ENCODE measurements around the gene PRDM16.
A peak's percentile ranks its signal among the peaks of the same experiment; 100 is the strongest.

Gene PRDM16

DNA sequence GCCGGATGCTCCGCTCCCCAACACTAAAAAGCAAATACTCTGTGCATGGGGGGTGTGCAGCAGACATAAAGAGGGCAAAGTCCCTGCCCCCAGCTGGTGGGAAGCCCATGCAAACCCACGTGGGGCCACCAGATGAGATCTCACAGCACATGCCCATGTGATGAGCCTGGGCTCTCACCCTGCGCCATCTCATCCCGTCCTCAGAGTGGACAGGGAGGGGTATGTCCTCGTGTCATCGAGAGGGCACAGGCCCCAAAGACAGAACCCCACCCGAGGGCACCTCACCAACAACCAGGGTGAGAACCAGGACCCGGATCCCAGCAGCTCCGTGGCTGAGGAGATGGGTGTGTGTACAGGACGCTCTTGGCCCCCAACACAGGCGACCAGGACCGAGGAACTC lies 360.3 kb downstream of the PRDM16 start:
- DNase-seq (ENCODE audit: low read depth, low spot score): no peak

DNA sequence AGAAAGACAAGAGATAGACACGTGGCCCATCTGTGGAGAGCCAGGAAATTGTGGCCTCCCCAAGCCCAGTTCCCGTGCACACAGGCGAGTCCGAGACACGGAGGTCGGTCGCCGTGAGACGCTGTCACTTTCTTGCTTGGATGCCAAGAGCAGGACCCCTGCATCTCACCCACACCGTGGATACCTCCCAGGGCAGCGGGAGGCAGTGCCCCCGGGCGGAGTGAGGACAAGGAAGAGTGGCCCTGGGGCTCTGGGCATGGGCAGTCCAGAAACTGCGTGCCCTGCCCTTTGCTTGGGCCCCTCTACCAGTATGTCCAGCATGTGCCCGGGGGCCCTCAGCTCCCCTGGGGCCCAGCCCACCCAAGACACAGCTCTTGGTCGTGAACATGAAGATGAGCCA lies 360.8 kb downstream of the PRDM16 start:
- no peak for DNase-seq (ENCODE audit: low read depth, low spot score)

DNA sequence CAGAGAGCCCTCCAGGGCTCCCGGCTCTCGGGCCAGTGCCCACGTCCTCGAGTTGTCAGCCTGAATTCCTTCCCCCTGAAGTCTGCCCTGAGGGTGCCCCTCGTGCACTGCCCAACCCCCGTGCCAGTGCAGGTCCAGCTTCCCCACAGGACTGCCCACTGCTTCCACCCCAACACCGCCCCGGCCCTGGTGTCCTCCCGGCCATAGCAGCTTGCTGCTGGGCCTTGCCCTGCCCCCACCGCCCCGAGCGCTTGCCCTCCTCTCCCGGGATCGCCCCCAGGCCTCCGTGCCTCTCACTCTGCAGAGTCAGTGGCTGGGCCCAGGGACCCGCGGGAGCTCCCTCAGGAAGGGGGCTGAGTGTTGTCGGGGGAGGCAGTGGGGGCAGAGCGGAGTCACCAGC lies 361.4 kb downstream of the PRDM16 start:
- DNase-seq (ENCODE audit: low read depth, low spot score): no peak

- DNase-seq (ENCODE audit: low read depth, low spot score): no peak
Observed at GRCh38 chr1:3430820-3431219, 361.8 kb downstream of the PRDM16 start.

- peak; percentile 38 for DNase-seq (ENCODE audit: low read depth, low spot score)
Observed at GRCh38 chr1:3431266-3431665, 362.3 kb downstream of the PRDM16 start.

DNA sequence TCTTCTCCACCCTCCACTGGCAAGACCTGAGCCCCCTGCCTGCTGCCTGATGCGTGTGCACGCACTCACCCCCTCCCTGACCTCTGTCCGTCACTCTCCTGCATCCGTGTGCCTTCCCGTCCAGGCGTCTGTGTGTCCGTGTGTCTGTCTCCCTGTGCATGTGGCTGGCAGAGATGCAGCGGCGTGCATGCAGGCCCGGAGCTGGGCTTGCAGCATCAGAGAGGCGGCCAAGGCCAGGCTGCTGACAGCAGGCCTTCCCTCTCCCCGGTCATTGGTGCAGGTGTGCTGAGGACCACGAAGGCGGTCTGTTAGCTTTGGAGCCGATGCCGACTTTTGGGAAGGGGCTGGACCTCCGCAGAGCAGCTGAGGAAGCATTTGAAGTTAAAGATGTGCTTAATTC lies 362.7 kb downstream of the PRDM16 start:
- DNase-seq (ENCODE audit: low read depth, low spot score): no peak

- DNase-seq (ENCODE audit: low read depth, low spot score): peak; percentile 29
Observed at GRCh38 chr1:3432306-3432705, 363.3 kb downstream of the PRDM16 start.

GRCh38 chr1:3433076-3433475 lies 364.1 kb downstream of the PRDM16 start:
- no peak for DNase-seq (ENCODE audit: low read depth, low spot score)

DNA sequence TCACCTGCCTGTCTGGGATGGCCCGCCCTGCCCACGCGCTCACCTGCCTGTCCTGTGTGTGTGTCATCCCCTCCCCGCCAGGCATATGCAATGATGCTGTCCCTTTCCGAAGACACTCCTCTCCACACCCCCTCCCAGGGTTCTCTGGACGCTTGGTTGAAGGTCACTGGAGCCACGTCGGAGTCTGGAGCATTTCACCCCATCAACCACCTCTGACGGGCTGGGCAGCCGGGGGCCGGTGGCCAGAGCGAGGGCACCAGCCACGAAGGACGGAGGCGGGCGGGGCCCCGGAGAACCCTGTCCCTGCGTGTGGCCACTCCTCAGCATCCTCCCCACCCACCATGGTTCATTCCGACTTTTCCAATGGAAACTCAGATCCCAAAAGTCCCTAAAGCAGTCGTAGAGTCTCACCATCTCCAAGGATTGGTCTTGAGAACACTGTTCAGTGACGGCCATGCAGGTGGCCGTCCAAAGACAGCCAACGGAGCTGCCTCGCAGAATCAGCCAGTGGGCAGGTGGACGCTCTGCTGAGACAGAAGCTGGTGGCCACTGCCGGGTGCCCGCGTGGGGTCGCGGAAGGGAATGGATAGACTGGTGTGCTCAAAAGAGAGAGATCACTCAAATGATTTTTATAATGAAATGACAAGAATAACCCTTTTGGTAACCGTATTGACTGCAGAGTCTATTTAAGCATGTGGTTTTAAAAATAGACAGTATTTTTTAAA lies 364.8 kb downstream of the PRDM16 start:
- DNase-seq (ENCODE audit: low read depth, low spot score): no peak

- no peak for DNase-seq (ENCODE audit: low read depth, low spot score)
Observed at GRCh38 chr1:3434406-3435110, 365.6 kb downstream of the PRDM16 start.

DNA sequence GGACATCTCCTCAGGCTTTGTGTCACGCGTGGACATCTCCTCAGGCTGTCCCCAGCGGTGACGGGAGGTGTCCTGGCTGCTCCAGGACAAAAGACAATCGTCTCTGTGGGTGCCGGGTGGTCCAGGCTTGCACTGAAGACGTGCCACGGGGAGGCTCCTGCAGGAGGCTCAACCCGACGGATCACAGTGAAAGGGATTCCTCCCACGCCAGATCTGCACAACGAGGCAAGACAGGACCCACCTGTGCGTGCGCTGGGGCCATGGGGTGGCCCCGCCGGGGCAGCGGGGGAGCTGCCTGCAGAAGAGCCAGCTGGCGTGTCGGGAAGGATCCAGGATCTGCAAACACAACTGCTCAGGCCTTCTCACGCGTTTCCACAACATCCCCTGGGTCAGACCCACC lies 366.7 kb downstream of the PRDM16 start:
- DNase-seq (ENCODE audit: low read depth, low spot score): no peak

GRCh38 chr1:3436451-3436850 lies 367.4 kb downstream of the PRDM16 start:
- DNase-seq (ENCODE audit: low read depth, low spot score): no peak

DNA sequence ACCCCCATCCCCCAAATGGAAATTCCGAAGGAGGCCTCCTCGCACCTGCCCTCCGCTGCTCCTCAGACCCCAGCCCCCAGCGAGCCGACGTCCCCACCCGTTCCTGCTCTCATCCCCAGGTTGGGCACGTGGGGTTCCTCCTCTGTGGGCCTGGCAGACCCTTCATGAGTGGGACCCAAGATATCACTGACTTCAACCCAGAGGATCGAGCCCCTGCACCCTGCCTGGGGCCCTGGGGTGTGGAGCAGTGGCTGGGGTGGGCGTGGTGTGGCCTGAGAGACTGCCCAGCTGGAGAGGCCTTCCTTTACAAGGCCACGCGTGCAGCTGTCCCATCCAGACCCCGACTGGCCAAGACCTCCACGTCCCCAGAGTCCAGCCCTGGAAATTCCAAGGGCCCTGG lies 367.9 kb downstream of the PRDM16 start:
- no peak for DNase-seq (ENCODE audit: low read depth, low spot score)

GRCh38 chr1:3438661-3439180 lies 369.7 kb downstream of the PRDM16 start:
- DNase-seq (ENCODE audit: low read depth, low spot score): no peak

DNA sequence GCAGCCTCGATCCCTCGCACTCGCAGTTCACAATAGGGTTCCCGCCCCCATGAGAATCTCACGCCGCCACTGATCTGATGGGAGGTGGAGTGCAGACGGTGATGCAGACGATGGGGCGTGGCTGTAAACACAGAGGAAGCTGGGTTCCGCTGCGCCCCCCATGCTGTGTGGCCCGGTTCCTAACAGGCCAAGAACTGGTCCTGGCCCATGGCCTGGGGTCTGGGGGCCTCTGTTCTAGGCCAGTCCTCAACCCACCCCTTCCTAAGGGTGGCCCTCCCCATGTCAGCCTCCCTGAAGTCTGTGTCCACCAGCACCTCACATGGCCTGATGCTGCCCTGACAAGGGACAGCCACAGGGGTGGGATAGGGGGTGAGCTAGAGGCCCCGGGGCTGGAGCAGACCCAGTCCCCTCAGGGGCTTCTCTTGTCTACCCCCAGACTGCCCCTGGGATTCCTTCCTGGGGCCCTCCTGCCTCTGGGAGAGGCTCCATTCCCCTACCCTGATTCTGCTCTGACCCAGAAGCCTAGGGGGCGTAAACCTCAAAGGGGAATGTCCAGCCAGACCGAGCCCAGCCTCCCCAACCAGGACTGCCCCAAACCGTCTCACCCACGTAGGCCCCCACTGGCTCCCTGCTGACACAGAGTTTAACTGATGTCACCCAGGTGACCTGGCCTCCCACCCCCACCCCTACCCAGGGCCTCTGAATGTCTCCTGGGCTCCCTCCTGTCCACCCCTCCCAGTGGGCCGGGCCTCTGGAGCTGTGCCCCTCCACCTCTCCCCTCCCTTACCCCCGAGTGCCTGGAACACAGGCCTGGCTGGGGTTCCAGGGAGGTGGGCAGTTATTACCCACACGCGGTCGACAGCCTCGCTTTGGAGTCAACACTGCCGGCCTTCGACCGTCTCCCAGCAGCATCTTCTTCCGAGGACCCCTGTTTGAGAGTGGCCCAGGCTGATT lies 370.6 kb downstream of the PRDM16 start:
- DNase-seq (ENCODE audit: low read depth, low spot score): no peak

DNA sequence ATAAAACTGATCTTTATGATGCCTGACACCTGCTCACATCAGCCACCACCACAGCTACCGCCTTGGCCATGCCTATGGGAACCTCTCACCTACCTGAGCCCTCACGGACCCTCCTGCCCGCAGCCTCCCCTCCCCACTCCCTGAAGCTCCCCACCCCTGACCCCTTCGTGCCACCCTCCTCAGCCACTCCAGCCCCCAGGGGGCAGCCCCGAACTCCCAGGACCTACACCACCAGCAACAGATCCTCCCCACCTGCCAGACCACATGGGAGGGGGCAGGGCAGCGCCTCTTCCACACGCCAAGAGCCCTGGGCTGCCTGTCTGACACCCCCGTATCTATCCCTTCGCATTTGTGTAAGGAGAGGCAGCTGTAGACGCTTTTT lies 371.3 kb downstream of the PRDM16 start:
- no peak for DNase-seq (ENCODE audit: low read depth, low spot score)

DNA sequence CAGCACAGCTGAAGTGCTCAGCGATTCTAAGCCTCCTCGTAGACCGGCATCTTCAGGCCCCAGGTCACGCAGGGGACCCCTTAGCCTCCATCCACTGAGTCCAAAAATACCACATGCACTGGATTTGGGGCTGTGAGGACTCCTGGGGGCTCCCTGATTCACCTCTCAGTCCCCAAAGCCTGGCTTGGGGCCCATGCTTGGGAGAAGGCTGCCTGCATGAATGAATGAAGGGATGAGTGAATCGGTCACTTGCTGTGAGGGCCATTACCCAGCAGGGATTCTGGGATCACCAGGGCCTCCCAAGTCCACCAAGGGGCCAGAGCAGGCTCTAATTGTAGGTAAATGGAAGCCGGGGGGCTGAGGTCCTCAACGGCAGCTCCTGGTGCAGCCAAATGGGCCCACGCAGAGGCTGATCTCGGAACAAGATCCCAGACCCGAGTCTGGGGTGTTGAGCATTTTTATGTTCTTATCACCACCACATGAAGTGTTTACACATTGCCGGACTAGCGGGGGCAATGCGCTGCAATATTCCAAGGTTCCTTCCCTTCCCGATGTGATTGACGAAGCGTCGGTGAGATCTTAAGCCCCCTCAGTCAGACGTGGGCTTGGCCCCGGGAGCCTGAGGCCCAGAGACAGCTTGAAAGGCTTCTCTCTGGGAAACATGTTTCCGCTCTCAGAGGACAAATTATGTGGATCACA lies 371.9 kb downstream of the PRDM16 start:
- DNase-seq (ENCODE audit: low read depth, low spot score): peak; percentile 23

DNA sequence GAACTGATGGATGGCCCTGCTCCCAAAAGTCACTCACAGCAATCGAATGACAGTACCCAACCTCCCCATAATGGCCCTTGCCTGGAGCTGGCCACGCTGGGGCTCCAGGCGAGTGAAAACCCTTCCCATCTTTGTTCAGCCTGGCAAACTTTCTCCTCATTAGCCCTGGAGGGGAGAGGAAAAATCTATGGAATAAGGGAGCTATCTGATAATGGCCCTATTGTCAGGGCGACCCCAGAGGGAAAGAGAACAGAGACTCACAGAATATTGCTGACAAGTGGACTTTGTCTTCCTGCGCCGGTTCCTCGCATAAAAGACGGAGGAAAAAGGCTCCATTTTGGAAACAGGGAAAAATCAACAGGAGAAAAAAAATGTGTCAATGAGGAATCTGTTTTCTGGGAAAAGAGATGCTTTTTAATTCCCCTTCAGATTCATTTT lies 372.4 kb downstream of the PRDM16 start:
- DNase-seq (ENCODE audit: low read depth, low spot score): no peak

GRCh38 chr1:3441880-3442279 lies 372.9 kb downstream of the PRDM16 start:
- no peak for DNase-seq (ENCODE audit: low read depth, low spot score)

DNA sequence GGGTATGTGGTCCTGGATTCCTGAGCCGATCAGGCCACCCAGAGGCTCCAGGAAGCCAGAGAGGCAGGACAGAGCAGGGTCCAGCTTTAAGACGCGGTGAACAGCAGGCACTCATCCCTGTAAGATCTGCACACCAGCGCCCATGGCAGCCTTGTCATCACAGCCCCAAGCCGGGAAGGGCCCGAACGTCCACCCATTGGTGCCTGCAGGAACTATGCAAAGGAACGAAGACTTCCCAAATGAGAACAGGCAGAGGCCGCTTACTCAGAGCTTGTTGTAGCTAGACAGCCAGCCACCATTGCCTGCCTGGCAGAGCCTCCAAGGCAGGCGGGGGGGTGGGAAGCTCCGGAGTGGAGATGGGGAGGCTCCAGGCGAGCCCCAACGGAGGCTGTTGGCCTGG lies 373.3 kb downstream of the PRDM16 start:
- DNase-seq (ENCODE audit: low read depth, low spot score): no peak

- DNase-seq (ENCODE audit: low read depth, low spot score): no peak
Observed at GRCh38 chr1:3442901-3443300, 373.9 kb downstream of the PRDM16 start.

All from ELF-1 (cell line).